ENCODE measurements around the gene TYSND1. TPM values are rescaled to one million over a fixed set of nuclear protein-coding genes. Genes with fewer than 3 reads are reported as not detected.

TYSND1 gene
- total and polyA plus RNA-seq, 2 of the 13 experiments (the other 11 are each of a cell fraction or from before 2014, with no cell fraction given): 3.3 to 8.9 TPM

DNA sequence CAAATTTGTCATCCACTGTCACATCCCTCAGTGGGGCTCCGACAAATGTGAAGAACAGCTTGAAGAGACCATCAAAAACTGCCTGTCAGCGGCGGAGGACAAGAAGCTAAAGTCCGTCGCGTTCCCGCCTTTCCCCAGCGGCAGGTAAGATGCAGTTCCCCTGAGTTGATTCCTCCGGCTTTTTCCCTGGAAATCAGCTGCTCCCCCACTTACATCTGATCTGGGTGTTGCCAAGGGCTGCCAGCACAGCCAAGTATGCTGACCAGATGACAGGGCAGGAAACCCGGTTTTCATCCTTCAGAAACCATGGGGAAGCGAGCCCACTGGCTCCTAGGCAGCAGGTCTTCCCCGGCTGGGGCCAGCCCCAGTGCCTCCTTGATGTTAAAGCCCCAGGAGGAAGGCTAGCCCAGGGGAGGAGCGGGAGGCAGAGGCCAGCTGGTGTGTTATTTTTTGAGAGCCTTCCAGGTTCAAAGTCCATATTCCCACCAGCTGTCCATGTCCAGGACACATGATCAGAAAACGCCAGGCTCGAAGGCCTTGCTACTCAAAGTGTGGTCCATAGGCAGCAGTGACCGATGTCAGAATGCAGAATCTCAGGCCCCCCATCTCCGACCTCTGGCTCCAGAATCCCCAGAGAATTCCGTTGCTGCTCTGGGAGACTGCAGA, 37.3 kb downstream of the TYSND1 start (continued):
- TF ChIP-seq, protein P1, sequence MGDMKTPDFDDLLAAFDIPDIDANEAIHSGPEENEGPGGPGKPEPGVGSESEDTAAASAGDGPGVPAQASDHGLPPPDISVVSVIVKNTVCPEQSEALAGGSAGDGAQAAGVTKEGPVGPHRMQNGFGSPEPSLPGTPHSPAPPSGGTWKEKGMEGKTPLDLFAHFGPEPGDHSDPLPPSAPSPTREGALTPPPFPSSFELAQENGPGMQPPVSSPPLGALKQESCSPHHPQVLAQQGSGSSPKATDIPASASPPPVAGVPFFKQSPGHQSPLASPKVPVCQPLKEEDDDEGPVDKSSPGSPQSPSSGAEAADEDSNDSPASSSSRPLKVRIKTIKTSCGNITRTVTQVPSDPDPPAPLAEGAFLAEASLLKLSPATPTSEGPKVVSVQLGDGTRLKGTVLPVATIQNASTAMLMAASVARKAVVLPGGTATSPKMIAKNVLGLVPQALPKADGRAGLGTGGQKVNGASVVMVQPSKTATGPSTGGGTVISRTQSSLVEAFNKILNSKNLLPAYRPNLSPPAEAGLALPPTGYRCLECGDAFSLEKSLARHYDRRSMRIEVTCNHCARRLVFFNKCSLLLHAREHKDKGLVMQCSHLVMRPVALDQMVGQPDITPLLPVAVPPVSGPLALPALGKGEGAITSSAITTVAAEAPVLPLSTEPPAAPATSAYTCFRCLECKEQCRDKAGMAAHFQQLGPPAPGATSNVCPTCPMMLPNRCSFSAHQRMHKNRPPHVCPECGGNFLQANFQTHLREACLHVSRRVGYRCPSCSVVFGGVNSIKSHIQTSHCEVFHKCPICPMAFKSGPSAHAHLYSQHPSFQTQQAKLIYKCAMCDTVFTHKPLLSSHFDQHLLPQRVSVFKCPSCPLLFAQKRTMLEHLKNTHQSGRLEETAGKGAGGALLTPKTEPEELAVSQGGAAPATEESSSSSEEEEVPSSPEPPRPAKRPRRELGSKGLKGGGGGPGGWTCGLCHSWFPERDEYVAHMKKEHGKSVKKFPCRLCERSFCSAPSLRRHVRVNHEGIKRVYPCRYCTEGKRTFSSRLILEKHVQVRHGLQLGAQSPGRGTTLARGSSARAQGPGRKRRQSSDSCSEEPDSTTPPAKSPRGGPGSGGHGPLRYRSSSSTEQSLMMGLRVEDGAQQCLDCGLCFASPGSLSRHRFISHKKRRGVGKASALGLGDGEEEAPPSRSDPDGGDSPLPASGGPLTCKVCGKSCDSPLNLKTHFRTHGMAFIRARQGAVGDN (CRISPR knock-in tag; IDR thresholded peaks at IDR 0.05): peak; percentile 95
- TF ChIP-seq ZNF432 (CRISPR knock-in tag; IDR thresholded peaks at IDR 0.05; ENCODE audit: borderline replicate concordance) (no peak), SMAD9 (CRISPR knock-in tag; IDR thresholded peaks at IDR 0.05) (no peak), ZSCAN9 (CRISPR knock-in tag; IDR thresholded peaks at IDR 0.05; ENCODE audit: borderline replicate concordance) (peak; percentile 94), ZNF121 (CRISPR knock-in tag; IDR thresholded peaks at IDR 0.05) (no peak), AGO2 (optimal IDR thresholded peaks at IDR 0.05; ENCODE audit: low read depth, low read length) (peak; percentile 53), TGIF2 (CRISPR knock-in tag; IDR thresholded peaks at IDR 0.05) (0 out of 2 replicates have a peak, but pooled peaks have one; percentile 55), SPEN (CRISPR knock-in tag; IDR thresholded peaks at IDR 0.05; ENCODE audit: low read depth) (peak; percentile 82; the same call in 1 of the 2 replicates), ZNF616 (CRISPR knock-in tag; IDR thresholded peaks at IDR 0.05; ENCODE audit: low read depth) (no peak), HES4 (CRISPR knock-in tag; IDR thresholded peaks at IDR 0.05; ENCODE audit: borderline replicate concordance) (no peak), ZNF550 (CRISPR knock-in tag; IDR thresholded peaks at IDR 0.05; ENCODE audit: borderline replicate concordance) (no peak), ZNF234 (CRISPR knock-in tag; conservative IDR thresholded peaks at IDR 0.05) (no peak), RAD51 (IDR thresholded peaks at IDR 0.05; ENCODE audit: borderline replicate concordance) (no peak), FOXJ3 (CRISPR knock-in tag; IDR thresholded peaks at IDR 0.05; ENCODE audit: borderline replicate concordance) (0 out of 2 replicates have a peak, but pooled peaks have one; percentile 50), ZNF451 (CRISPR knock-in tag; IDR thresholded peaks at IDR 0.05) (peak; percentile 65; the same call in 1 of the 2 replicates)
- TF ChIP-seq, protein P2, sequence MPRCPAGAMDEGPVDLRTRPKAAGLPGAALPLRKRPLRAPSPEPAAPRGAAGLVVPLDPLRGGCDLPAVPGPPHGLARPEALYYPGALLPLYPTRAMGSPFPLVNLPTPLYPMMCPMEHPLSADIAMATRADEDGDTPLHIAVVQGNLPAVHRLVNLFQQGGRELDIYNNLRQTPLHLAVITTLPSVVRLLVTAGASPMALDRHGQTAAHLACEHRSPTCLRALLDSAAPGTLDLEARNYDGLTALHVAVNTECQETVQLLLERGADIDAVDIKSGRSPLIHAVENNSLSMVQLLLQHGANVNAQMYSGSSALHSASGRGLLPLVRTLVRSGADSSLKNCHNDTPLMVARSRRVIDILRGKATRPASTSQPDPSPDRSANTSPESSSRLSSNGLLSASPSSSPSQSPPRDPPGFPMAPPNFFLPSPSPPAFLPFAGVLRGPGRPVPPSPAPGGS (CRISPR knock-in tag; IDR thresholded peaks at IDR 0.05): no peak
- TF ChIP-seq, protein P3, sequence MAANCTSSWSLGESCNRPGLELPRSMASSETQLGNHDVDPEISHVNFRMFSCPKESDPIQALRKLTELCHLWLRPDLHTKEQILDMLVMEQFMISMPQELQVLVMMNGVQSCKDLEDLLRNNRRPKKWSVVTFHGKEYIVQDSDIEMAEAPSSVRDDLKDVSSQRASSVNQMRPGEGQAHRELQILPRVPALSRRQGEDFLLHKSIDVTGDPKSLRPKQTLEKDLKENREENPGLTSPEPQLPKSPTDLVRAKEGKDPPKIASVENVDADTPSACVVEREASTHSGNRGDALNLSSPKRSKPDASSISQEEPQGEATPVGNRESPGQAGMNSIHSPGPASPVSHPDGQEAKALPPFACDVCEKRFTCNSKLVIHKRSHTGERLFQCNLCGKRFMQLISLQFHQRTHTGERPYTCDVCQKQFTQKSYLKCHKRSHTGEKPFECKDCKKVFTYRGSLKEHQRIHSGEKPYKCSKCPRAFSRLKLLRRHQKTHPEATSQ (CRISPR knock-in tag; IDR thresholded peaks at IDR 0.05; ENCODE audit: borderline replicate concordance): no peak
- TF ChIP-seq, protein P4, sequence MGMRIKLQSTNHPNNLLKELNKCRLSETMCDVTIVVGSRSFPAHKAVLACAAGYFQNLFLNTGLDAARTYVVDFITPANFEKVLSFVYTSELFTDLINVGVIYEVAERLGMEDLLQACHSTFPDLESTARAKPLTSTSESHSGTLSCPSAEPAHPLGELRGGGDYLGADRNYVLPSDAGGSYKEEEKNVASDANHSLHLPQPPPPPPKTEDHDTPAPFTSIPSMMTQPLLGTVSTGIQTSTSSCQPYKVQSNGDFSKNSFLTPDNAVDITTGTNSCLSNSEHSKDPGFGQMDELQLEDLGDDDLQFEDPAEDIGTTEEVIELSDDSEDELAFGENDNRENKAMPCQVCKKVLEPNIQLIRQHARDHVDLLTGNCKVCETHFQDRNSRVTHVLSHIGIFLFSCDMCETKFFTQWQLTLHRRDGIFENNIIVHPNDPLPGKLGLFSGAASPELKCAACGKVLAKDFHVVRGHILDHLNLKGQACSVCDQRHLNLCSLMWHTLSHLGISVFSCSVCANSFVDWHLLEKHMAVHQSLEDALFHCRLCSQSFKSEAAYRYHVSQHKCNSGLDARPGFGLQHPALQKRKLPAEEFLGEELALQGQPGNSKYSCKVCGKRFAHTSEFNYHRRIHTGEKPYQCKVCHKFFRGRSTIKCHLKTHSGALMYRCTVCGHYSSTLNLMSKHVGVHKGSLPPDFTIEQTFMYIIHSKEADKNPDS (CRISPR knock-in tag; IDR thresholded peaks at IDR 0.05): no peak
- TF ChIP-seq, protein P5, sequence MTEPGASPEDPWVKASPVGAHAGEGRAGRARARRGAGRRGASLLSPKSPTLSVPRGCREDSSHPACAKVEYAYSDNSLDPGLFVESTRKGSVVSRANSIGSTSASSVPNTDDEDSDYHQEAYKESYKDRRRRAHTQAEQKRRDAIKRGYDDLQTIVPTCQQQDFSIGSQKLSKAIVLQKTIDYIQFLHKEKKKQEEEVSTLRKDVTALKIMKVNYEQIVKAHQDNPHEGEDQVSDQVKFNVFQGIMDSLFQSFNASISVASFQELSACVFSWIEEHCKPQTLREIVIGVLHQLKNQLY (CRISPR knock-in tag; IDR thresholded peaks at IDR 0.05): peak; percentile 100

Measured in HepG2 (cell line).